Hepatocyte (in vitro differentiated cells): Measurements from ENCODE around the gene OGG1.

Source experiments
- CTCF ChIP-seq: fragments of 200-600 bp; sonication (generic); IDR thresholded peaks from 2 replicates; pipeline ENCODE4 v1.5.1; 2016; ENCODE audit warnings: antibody characterized with exemption, mild to moderate bottlenecking; ENCODE audit not compliant: poor library complexity
- EZH2 ChIP-seq: fragments of 200-600 bp; sonication (generic); IDR thresholded peaks from 2 replicates; pipeline ENCODE4 v1.6.1; 2016; ENCODE audit warnings: antibody characterized with exemption, mild to moderate bottlenecking, borderline replicate concordance
- EZH2phosphoT487 ChIP-seq: fragments of 200-600 bp; sonication (generic); IDR thresholded peaks from one replicate; pipeline ENCODE4 v1.6.1; 2018; ENCODE audit warnings: antibody characterized with exemption, mild to moderate bottlenecking, low read depth, moderate library complexity; ENCODE audit not compliant: unreplicated experiment, severe bottlenecking

GRCh38 chr3:9721700-9722060, 28.1 kb upstream of the OGG1 start:
- no peak for TF ChIP-seq EZH2
- no peak for TF ChIP-seq CTCF
- no peak for TF ChIP-seq EZH2phosphoT487
